GM23338 (cell line): ENCODE data around the gene NAA20. TPM values are rescaled to one million over a fixed set of nuclear protein-coding genes. Genes with fewer than 3 reads are reported as not detected.
A peak's percentile ranks its signal among the peaks of the same experiment; 100 is the strongest.

Experiments used
- ATAC-seq: fragments of 200-7000 bp; cut with Tn5 transposase; 3 replicates; pipeline ENCODE4 v1.9.1; 2020
- DNase-seq: peaks from one replicate; pipeline ENCODE4 v3.0.0-alpha.2; 2015; ENCODE audit warnings: low spot score
- H2AFZ ChIP-seq: fragments of 200-600 bp; sonication (generic); 2 replicates; pipeline ENCODE4 v1.8.0; 2016; ENCODE audit warnings: antibody characterized with exemption, mild to moderate bottlenecking, moderate library complexity
- H3F3A ChIP-seq: fragments of 200-600 bp; sonication (generic); replicated peaks from 2 replicates; pipeline ENCODE4 v1.8.0; 2017; ENCODE audit warnings: antibody characterized with exemption, mixed run types, low read depth
- H3K27ac ChIP-seq: fragments of 200-600 bp; sonication (generic); 2 replicates; pipeline ENCODE4 v1.6.1; 2016; ENCODE audit warnings: low read depth
- H3K27me3 ChIP-seq: fragments of 200-600 bp; sonication (generic); 2 replicates; pipeline ENCODE4 v1.8.0; 2016; ENCODE audit warnings: mild to moderate bottlenecking, mixed run types, moderate library complexity; ENCODE audit not compliant: insufficient read depth
- H3K36me3 ChIP-seq: fragments of 200-600 bp; sonication (generic); 2 replicates; pipeline ENCODE4 v1.8.0; 2016; ENCODE audit warnings: mild to moderate bottlenecking; ENCODE audit not compliant: insufficient read depth
- H3K4me1 ChIP-seq: fragments of 200-600 bp; sonication (generic); 2 replicates; pipeline ENCODE4 v1.8.0; 2016; ENCODE audit warnings: mild to moderate bottlenecking, moderate library complexity; ENCODE audit not compliant: insufficient read depth
- H3K4me2 ChIP-seq: fragments of 200-600 bp; sonication (generic); 2 replicates; pipeline ENCODE4 v1.7.1; 2017; ENCODE audit warnings: mixed run types
- H3K4me3 ChIP-seq: fragments of 200-600 bp; sonication (generic); 2 replicates; pipeline ENCODE4 v1.6.1; 2016; ENCODE audit warnings: mixed run types
- H3K79me2 ChIP-seq: fragments of 200-600 bp; sonication (generic); replicated peaks from 2 replicates; pipeline ENCODE4 v1.8.0; 2017; ENCODE audit warnings: mild to moderate bottlenecking; ENCODE audit not compliant: insufficient read depth
- H3K9me2 ChIP-seq: fragments of 200-600 bp; sonication (generic); 2 replicates; pipeline ENCODE4 v1.8.0; 2017; ENCODE audit not compliant: insufficient read depth
- H4K20me1 ChIP-seq: fragments of 200-600 bp; sonication (generic); replicated peaks from 2 replicates; pipeline ENCODE4 v1.8.0; 2017; ENCODE audit warnings: mild to moderate bottlenecking; ENCODE audit not compliant: insufficient read depth
- H3K27ac Mint-ChIP-seq: 2 replicates; pipeline ENCODE4 v1.8.0; 2020; ENCODE audit warnings: inconsistent platforms, mild to moderate bottlenecking, moderate library complexity, mixed read lengths
- H3K27me3 Mint-ChIP-seq: 3 replicates; pipeline ENCODE4 v1.8.0; 2022; ENCODE audit warnings: low read depth, mild to moderate bottlenecking, moderate library complexity, mixed read lengths, inconsistent platforms; ENCODE audit not compliant: insufficient read depth, poor library complexity
- H3K36me3 Mint-ChIP-seq: 3 replicates; pipeline ENCODE4 v1.8.0; 2021; ENCODE audit warnings: low read depth, mild to moderate bottlenecking, inconsistent platforms, moderate library complexity, mixed read lengths
- H3K4me1 Mint-ChIP-seq: 3 replicates; pipeline ENCODE4 v1.8.0; 2020; ENCODE audit warnings: mild to moderate bottlenecking, inconsistent platforms, mixed read lengths
- H3K4me3 Mint-ChIP-seq: 3 replicates; pipeline ENCODE4 v1.8.0; 2021; ENCODE audit warnings: moderate library complexity, mild to moderate bottlenecking, inconsistent platforms, mixed read lengths
- H3K9me3 Mint-ChIP-seq: 3 replicates; pipeline ENCODE4 v1.8.0; 2020; ENCODE audit warnings: moderate library complexity, mild to moderate bottlenecking, inconsistent platforms, mixed read lengths
- CREB1 ChIP-seq: fragments of 250-450 bp; sonication (Bioruptor Pico); IDR thresholded peaks from 2 replicates; pipeline ENCODE4 v1.5.0; 2020; ENCODE audit warnings: low read depth, mild to moderate bottlenecking, moderate library complexity
- CTCF ChIP-seq, 2 experiments: fragments of 200-600 bp in 1 of 2; sonication (generic) in 1 of 2; conservative IDR thresholded peaks; 2 replicates each; pipeline versions ENCODE4 v1.5.1 to v1.6.1; 2016 to 2017; ENCODE audit warnings: antibody characterized with exemption in 2 of 2, low read depth in 2 of 2, mild to moderate bottlenecking in 2 of 2, moderate library complexity in 1 of 2
- ETS1 ChIP-seq: IDR thresholded peaks from 2 replicates; pipeline ENCODE4 v1.6.1; 2016; ENCODE audit warnings: antibody characterized with exemption
- EZH2 ChIP-seq: fragments of 200-600 bp; sonication (generic); IDR thresholded peaks from one replicate; pipeline ENCODE4 v1.8.0; 2017; ENCODE audit warnings: antibody characterized with exemption, mild to moderate bottlenecking, low read depth; ENCODE audit not compliant: unreplicated experiment
- EZH2phosphoT487 ChIP-seq: fragments of 200-600 bp; sonication (generic); IDR thresholded peaks from one replicate; pipeline ENCODE4 v1.8.1; 2018; ENCODE audit warnings: antibody characterized with exemption; ENCODE audit not compliant: unreplicated experiment
- JUNB ChIP-seq: IDR thresholded peaks from one replicate; pipeline ENCODE4 v1.6.1; 2016; ENCODE audit warnings: antibody characterized with exemption; ENCODE audit not compliant: unreplicated experiment
- NANOG ChIP-seq: IDR thresholded peaks from 2 replicates; pipeline ENCODE4 v1.6.1; 2016; ENCODE audit warnings: antibody characterized with exemption, borderline replicate concordance
- POLR2AphosphoS5 ChIP-seq: IDR thresholded peaks from 2 replicates; pipeline ENCODE4 v1.6.1; 2016; ENCODE audit warnings: antibody characterized with exemption, low read depth
- STAT1 ChIP-seq: IDR thresholded peaks from one replicate; pipeline ENCODE4 v1.6.1; 2016; ENCODE audit warnings: antibody characterized with exemption; ENCODE audit not compliant: unreplicated experiment
- ZNF114 ChIP-seq: fragments of 250-450 bp; sonication (Bioruptor Pico); IDR thresholded peaks from 2 replicates; pipeline ENCODE4 v1.5.0; 2020; ENCODE audit warnings: mild to moderate bottlenecking, moderate library complexity
- ZNF331 ChIP-seq: fragments of 250-450 bp; sonication (Bioruptor Pico); IDR thresholded peaks from 2 replicates; pipeline ENCODE4 v1.5.0; 2020; ENCODE audit warnings: low read depth, mild to moderate bottlenecking, moderate library complexity
- polyA plus RNA-seq: library from polyadenylated mRNA; unstranded; fragments of >200 nt; fragmentation: Nextera tagmentation; extraction: Ambion mirVana; gene quantifications from 2 replicates; pipeline ENCODE4 v1.2.1, GENCODE V29; 2016
- total RNA-seq: library from RNA; depleted of rRNA; stranded (reverse); fragments of >200 nt; shearing (Covaris generic); gene quantifications from 2 replicates; pipeline ENCODE4 v1.2.3, GENCODE V29; 2014
- TF ChIP-seq, protein P1 (sequence below): fragments of 250-450 bp; sonication (Bioruptor Pico); IDR thresholded peaks from 2 replicates; pipeline ENCODE4 v1.5.0; 2020; ENCODE audit warnings: mild to moderate bottlenecking, moderate library complexity
- TF ChIP-seq, protein P2 (sequence below): IDR thresholded peaks from one replicate; pipeline ENCODE4 v1.6.1; 2018; ENCODE audit warnings: antibody characterized with exemption; ENCODE audit not compliant: unreplicated experiment

NAA20 gene
- total and polyA plus RNA-seq, 2 experiments from 2014 or later, result 28.7 to 117 TPM

DNA sequence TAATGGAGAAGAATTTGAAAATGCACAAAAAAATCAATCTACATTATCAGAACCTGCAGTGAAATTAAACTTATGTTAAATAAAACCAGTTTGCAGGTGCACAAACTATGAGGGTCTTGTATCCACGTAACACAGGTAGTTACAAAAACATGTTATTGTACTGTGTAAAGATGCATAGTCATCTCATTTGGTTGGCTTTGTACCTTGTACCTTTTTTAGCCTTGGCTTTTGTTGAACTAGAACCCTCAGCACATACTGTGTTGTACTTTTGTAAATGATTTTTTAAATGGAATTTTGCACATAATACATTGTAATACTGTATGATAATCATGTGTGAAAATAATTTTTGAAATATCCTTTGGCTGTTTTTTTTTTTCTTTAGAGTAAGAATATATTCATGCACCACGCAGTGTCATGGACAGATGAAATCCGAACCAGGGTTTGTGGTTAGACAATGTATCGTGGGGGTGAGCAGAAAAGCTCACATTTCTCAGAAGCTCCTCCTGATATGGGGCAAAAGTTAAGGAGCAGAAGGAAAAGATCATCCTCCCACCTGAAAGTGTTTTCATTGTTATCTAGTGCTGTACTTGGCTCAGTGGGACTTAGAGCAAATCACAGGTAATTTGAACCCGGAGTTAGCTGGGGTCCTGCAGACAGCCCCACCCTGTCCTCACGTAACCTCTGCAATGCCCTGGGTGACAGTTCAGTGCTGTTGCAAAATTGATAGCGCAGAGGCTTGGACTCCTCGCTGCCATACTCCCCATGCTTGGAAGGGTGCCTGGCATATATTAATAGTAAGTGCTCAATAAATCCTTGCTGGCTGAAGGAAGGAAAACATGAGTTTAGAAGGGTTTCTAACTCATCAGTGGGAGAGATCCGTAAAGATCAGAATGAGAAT, 14.8 kb upstream of the NAA20 start:
- Mint-ChIP-seq H3K4me1 (peaks cover 9% of the 10 kb centered on the region; the same call in 1 of the 3 replicates), H3K4me3 (no peak overlapping the region), H3K27me3 (peaks cover 7% of the 10 kb centered on the region), H3K9me3 (no peaks in the 10 kb centered on the region), H3K36me3 (no peaks in the 10 kb centered on the region), H3K27ac (no peak overlapping the region)
- Histone ChIP-seq H3K4me3 (no peak overlapping the region), H3K27me3 (no peaks in the 10 kb centered on the region), H3K36me3 (no peaks in the 10 kb centered on the region), H4K20me1 (no peaks in the 10 kb centered on the region), H3K4me2 (no peak overlapping the region), H3K9me2 (no peaks in the 10 kb centered on the region), H2AFZ (peak overlapping the region; percentile 66; the same call in 1 of the 2 replicates), H3K27ac (no peak overlapping the region), H3K79me2 (no peaks in the 10 kb centered on the region), H3F3A (no peaks in the 10 kb centered on the region), H3K4me1 (no peaks in the 10 kb centered on the region)
- ATAC-seq (no peak), DNase-seq (no peak)
- TF ChIP-seq, protein P1, sequence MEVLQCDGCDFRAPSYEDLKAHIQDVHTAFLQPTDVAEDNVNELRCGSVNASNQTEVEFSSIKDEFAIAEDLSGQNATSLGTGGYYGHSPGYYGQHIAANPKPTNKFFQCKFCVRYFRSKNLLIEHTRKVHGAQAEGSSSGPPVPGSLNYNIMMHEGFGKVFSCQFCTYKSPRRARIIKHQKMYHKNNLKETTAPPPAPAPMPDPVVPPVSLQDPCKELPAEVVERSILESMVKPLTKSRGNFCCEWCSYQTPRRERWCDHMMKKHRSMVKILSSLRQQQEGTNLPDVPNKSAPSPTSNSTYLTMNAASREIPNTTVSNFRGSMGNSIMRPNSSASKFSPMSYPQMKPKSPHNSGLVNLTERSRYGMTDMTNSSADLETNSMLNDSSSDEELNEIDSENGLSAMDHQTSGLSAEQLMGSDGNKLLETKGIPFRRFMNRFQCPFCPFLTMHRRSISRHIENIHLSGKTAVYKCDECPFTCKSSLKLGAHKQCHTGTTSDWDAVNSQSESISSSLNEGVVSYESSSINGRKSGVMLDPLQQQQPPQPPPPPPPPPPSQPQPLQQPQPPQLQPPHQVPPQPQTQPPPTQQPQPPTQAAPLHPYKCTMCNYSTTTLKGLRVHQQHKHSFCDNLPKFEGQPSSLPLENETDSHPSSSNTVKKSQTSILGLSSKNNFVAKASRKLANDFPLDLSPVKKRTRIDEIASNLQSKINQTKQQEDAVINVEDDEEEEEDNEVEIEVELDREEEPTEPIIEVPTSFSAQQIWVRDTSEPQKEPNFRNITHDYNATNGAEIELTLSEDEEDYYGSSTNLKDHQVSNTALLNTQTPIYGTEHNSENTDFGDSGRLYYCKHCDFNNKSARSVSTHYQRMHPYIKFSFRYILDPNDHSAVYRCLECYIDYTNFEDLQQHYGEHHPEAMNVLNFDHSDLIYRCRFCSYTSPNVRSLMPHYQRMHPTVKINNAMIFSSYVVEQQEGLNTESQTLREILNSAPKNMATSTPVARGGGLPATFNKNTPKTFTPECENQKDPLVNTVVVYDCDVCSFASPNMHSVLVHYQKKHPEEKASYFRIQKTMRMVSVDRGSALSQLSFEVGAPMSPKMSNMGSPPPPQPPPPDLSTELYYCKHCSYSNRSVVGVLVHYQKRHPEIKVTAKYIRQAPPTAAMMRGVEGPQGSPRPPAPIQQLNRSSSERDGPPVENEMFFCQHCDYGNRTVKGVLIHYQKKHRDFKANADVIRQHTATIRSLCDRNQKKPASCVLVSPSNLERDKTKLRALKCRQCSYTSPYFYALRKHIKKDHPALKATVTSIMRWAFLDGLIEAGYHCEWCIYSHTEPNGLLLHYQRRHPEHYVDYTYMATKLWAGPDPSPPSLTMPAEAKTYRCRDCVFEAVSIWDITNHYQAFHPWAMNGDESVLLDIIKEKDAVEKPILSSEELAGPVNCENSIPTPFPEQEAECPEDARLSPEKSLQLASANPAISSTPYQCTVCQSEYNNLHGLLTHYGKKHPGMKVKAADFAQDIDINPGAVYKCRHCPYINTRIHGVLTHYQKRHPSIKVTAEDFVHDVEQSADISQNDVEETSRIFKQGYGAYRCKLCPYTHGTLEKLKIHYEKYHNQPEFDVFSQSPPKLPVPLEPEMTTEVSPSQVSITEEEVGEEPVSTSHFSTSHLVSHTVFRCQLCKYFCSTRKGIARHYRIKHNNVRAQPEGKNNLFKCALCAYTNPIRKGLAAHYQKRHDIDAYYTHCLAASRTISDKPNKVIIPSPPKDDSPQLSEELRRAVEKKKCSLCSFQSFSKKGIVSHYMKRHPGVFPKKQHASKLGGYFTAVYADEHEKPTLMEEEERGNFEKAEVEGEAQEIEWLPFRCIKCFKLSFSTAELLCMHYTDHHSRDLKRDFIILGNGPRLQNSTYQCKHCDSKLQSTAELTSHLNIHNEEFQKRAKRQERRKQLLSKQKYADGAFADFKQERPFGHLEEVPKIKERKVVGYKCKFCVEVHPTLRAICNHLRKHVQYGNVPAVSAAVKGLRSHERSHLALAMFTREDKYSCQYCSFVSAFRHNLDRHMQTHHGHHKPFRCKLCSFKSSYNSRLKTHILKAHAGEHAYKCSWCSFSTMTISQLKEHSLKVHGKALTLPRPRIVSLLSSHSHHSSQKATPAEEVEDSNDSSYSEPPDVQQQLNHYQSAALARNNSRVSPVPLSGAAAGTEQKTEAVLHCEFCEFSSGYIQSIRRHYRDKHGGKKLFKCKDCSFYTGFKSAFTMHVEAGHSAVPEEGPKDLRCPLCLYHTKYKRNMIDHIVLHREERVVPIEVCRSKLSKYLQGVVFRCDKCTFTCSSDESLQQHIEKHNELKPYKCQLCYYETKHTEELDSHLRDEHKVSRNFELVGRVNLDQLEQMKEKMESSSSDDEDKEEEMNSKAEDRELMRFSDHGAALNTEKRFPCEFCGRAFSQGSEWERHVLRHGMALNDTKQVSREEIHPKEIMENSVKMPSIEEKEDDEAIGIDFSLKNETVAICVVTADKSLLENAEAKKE, result no peak
- TF ChIP-seq POLR2AphosphoS5 (no peak), EZH2phosphoT487 (no peak), ETS1 (no peak), CREB1 (CRISPR knock-in tag) (no peak), JUNB (no peak), STAT1 (no peak), CTCF (conservative IDR thresholded peaks at IDR 0.05; ENCODE audit: low read depth in 2 of 2) (no peak), EZH2 (no peak), ZNF114 (CRISPR knock-in tag) (no peak), NANOG (no peak), ZNF331 (CRISPR knock-in tag) (no peak)
- TF ChIP-seq, protein P2, sequence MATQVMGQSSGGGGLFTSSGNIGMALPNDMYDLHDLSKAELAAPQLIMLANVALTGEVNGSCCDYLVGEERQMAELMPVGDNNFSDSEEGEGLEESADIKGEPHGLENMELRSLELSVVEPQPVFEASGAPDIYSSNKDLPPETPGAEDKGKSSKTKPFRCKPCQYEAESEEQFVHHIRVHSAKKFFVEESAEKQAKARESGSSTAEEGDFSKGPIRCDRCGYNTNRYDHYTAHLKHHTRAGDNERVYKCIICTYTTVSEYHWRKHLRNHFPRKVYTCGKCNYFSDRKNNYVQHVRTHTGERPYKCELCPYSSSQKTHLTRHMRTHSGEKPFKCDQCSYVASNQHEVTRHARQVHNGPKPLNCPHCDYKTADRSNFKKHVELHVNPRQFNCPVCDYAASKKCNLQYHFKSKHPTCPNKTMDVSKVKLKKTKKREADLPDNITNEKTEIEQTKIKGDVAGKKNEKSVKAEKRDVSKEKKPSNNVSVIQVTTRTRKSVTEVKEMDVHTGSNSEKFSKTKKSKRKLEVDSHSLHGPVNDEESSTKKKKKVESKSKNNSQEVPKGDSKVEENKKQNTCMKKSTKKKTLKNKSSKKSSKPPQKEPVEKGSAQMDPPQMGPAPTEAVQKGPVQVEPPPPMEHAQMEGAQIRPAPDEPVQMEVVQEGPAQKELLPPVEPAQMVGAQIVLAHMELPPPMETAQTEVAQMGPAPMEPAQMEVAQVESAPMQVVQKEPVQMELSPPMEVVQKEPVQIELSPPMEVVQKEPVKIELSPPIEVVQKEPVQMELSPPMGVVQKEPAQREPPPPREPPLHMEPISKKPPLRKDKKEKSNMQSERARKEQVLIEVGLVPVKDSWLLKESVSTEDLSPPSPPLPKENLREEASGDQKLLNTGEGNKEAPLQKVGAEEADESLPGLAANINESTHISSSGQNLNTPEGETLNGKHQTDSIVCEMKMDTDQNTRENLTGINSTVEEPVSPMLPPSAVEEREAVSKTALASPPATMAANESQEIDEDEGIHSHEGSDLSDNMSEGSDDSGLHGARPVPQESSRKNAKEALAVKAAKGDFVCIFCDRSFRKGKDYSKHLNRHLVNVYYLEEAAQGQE, result no peak
